Testis (tissue), 2 donors: ENCODE data around the gene SIRT2.

Source experiments
- POLR2A ChIP-seq: fragments of 450-650 bp; IDR thresholded peaks from one replicate; pipeline ENCODE4 v1.6.1; 2017; ENCODE audit warnings: antibody characterized with exemption, mild to moderate bottlenecking, moderate library complexity
- TF ChIP-seq, protein P1 (sequence below), 3 experiments: fragments of 450-650 bp in 2 of 3; fragments of 200-600 bp in 1 of 3; sonication (generic) in 1 of 3; IDR thresholded peaks; one replicate each; pipeline ENCODE4 v1.5.1; 2016 to 2019; ENCODE audit warnings: antibody characterized with exemption in 3 of 3, mild to moderate bottlenecking in 2 of 3, moderate library complexity in 1 of 3

DNA sequence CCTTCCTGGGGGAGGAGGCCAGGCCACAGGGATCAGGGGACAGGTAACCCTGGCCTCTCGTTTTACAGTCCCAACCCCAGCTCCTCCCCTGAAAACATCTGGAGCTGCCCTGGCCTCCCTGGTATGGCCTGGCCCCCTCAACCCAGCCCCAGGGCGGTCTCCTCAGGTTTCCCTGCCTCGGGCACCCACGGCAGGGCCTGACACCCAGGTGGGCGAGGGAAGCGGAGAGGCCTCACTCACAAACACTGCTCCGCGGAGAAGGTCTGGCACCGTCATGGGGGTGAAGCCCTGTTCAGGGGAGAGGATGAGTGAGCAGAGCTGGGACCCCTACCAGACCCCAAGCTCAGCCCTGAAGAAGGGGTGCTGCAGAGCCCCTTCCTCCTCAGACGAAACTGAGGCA lies 19.1 kb upstream of the SIRT2 start:
- TF ChIP-seq, protein P1, sequence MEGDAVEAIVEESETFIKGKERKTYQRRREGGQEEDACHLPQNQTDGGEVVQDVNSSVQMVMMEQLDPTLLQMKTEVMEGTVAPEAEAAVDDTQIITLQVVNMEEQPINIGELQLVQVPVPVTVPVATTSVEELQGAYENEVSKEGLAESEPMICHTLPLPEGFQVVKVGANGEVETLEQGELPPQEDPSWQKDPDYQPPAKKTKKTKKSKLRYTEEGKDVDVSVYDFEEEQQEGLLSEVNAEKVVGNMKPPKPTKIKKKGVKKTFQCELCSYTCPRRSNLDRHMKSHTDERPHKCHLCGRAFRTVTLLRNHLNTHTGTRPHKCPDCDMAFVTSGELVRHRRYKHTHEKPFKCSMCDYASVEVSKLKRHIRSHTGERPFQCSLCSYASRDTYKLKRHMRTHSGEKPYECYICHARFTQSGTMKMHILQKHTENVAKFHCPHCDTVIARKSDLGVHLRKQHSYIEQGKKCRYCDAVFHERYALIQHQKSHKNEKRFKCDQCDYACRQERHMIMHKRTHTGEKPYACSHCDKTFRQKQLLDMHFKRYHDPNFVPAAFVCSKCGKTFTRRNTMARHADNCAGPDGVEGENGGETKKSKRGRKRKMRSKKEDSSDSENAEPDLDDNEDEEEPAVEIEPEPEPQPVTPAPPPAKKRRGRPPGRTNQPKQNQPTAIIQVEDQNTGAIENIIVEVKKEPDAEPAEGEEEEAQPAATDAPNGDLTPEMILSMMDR (IDR thresholded peaks at IDR 0.05): no peak
- no peak for TF ChIP-seq POLR2A
